Small intestine (tissue), 7 donors: Measurements from ENCODE around the gene BDP1. TPM values are rescaled to one million over a fixed set of nuclear protein-coding genes. Genes with fewer than 3 reads are reported as not detected.
"Not testable (repeated sequence)": the region's sequence is repeated elsewhere in the genome, so short reads cannot be mapped to it uniquely, and the experiment has no call there.

Source experiments
- DNase-seq, 2 donors: peaks; one replicate each; pipeline versions ENCODE4 v3.0.0 to v3.0.0-alpha.2; 2013
- FAIRE-seq: peaks from 2 replicates; lab custom pipeline; 2012; peaks lifted over from hg19 to GRCh38; lab: Jason Lieb, UNC
- H3K27ac ChIP-seq, 3 donors: one replicate each; pipeline ENCODE4 v1.5.1; 2013; ENCODE audit warnings: low read length in 2 of 3, mild to moderate bottlenecking in 2 of 3, control low read depth in 1 of 3, inconsistent platforms in 1 of 3, low read depth in 1 of 3, moderate library complexity in 1 of 3
- H3K27me3 ChIP-seq, 3 donors: one replicate each; pipeline ENCODE4 v1.6.1; 2013; ENCODE audit warnings: low read length in 3 of 3, inconsistent platforms in 1 of 3; ENCODE audit not compliant: control insufficient read depth in 3 of 3, insufficient read depth in 3 of 3
- H3K36me3 ChIP-seq, 3 donors: one replicate each; pipeline ENCODE4 v1.6.1; 2013; ENCODE audit warnings: low read length in 3 of 3, inconsistent platforms in 1 of 3, low read depth in 1 of 3, mild to moderate bottlenecking in 1 of 3, moderate library complexity in 1 of 3; ENCODE audit not compliant: control insufficient read depth in 3 of 3, insufficient read depth in 2 of 3
- H3K4me1 ChIP-seq, 3 donors: one replicate each; pipeline ENCODE4 v1.6.1; 2013; ENCODE audit warnings: low read length in 2 of 3, inconsistent platforms in 1 of 3, low read depth in 1 of 3, mild to moderate bottlenecking in 1 of 3, moderate library complexity in 1 of 3; ENCODE audit not compliant: control insufficient read depth in 3 of 3, insufficient read depth in 2 of 3
- H3K4me3 ChIP-seq, 3 donors: one replicate each; pipeline ENCODE4 v1.5.1; 2013; ENCODE audit warnings: low read length in 3 of 3, control low read depth in 1 of 3, inconsistent platforms in 1 of 3, low read depth in 1 of 3, mild to moderate bottlenecking in 1 of 3, moderate library complexity in 1 of 3
- H3K9me3 ChIP-seq, 2 donors: one replicate each; pipeline ENCODE4 v1.6.1; 2013; ENCODE audit warnings: low read depth in 1 of 2, low read length in 1 of 2; ENCODE audit not compliant: control insufficient read depth in 2 of 2, insufficient read depth in 1 of 2
- WGBS, 3 donors: extraction: QIAGEN DNeasy Blood & Tissue Kit; methylation state at CpG; one replicate each; pipeline ENCODE4 v1.1.7; 2013; 5-methylcytosine and 5-hydroxymethylcytosine counted together
- polyA plus RNA-seq, 4 donors: library from polyadenylated mRNA; stranded (reverse) in 3 of 4; unstranded in 1 of 4; fragments of 200-250 nt in 3 of 4; fragments of 120-200 nt in 1 of 4; gene quantifications; one replicate each; pipeline versions ENCODE4 v1.2.1 to v1.2.3, GENCODE V29; 2013
- donor health status: healthy with polysubstance abuse.
- donor health status: control.
- donor health status: control.
- donor health status: Bipolar disorder and iron deficiency.
- donor health status: healthy.

The BDP1 gene
- polyA plus RNA-seq, 4 donors: 5.7 to 22.8 (median 8.2) TPM

- no peak overlapping the region for H3K27ac ChIP-seq
- WGBS, 3 donors: 85 to 88% (median 87%) methylated on average over 1 of the region's 1 CpG
- H3K9me3 ChIP-seq: no peaks in the 10 kb centered on the region
- H3K4me3 ChIP-seq: no peak overlapping the region
- DNase-seq (no peak), FAIRE-seq (no peak)
- no peaks in the 10 kb centered on the region for H3K27me3 ChIP-seq
- no peaks in the 10 kb centered on the region for H3K4me1 ChIP-seq
- H3K36me3 ChIP-seq: peaks cover 12 to 38% (median 13%) of the 10 kb centered on the region in 3 donors
Observed at GRCh38 chr5:71522151-71522550, 66.7 kb downstream of the BDP1 start.

GRCh38 chr5:71525611-71526010 is 70.2 kb downstream of the BDP1 start:
- not testable (repeated sequence) for FAIRE-seq, H3K4me3 ChIP-seq, DNase-seq, H3K9me3 ChIP-seq, H3K27ac ChIP-seq, H3K27me3 ChIP-seq, H3K4me1 ChIP-seq
- 92 to 98% (median 98%) methylated on average over 11 to 26 of the region's 26 CpGs for WGBS, 3 donors
- peaks cover 2 to 37% (median 9%) of the 10 kb centered on the region in 3 donors for H3K36me3 ChIP-seq

GRCh38 chr5:71528206-71528605 is 72.8 kb downstream of the BDP1 start:
- H3K9me3 ChIP-seq: no peaks in the 10 kb centered on the region
- peaks cover 0 to 29% (median 4%) of the 10 kb centered on the region in 3 donors for H3K36me3 ChIP-seq
- DNase-seq: no peak
- 84 to 91% (median 85%) methylated on average over 3 of the region's 3 CpGs for WGBS, 3 donors
- H3K4me1 ChIP-seq: no peaks in the 10 kb centered on the region
- no peak for FAIRE-seq
- H3K27me3 ChIP-seq: no peaks in the 10 kb centered on the region
- no peak overlapping the region for H3K4me3 ChIP-seq
- H3K27ac ChIP-seq: no peak overlapping the region

GRCh38 chr5:71529682-71530081 is 74.2 kb downstream of the BDP1 start:
- DNase-seq (no peak), FAIRE-seq (no peak)
- Histone ChIP-seq H3K27me3 (no peaks in the 10 kb centered on the region), H3K36me3 (peaks cover 0 to 31% (median 0%) of the 10 kb centered on the region in 3 donors), H3K27ac (no peak overlapping the region), H3K4me1 (no peaks in the 10 kb centered on the region), H3K9me3 (no peaks in the 10 kb centered on the region), H3K4me3 (no peak overlapping the region)
- 94 to 97% (median 94%) methylated on average over 1 of the region's 1 CpG for WGBS, 3 donors

- no peak for FAIRE-seq
Observed at GRCh38 chr5:71533142-71533541, 77.7 kb downstream of the BDP1 start.

GRCh38 chr5:71533615-71534014 is 78.2 kb downstream of the BDP1 start:
- H3K36me3 ChIP-seq: peaks cover 0 to 34% (median 8%) of the 10 kb centered on the region in 3 donors
- H3K27me3 ChIP-seq: no peaks in the 10 kb centered on the region
- no peaks in the 10 kb centered on the region for H3K9me3 ChIP-seq
- WGBS, 3 donors: 93 to 100% (median 100%) methylated on average over 1 of the region's 1 CpG
- no peak overlapping the region for H3K27ac ChIP-seq
- DNase-seq (peak; percentile 6 to 15), FAIRE-seq (no peak)
- H3K4me3 ChIP-seq: no peak overlapping the region
- H3K4me1 ChIP-seq: no peaks in the 10 kb centered on the region

More at GRCh38 chr5:71533142-71533541, 77.7 kb downstream of the BDP1 start:
- no peak overlapping the region for H3K4me3 ChIP-seq
- DNase-seq: no peak
- no peaks in the 10 kb centered on the region for H3K4me1 ChIP-seq
- H3K9me3 ChIP-seq: no peaks in the 10 kb centered on the region
- no peaks in the 10 kb centered on the region for H3K27me3 ChIP-seq
- H3K36me3 ChIP-seq: peaks cover 0 to 34% (median 4%) of the 10 kb centered on the region in 3 donors
- 88 to 95% (median 93%) methylated on average over 3 of the region's 3 CpGs for WGBS, 3 donors
- H3K27ac ChIP-seq: no peak overlapping the region

- Histone ChIP-seq H3K36me3 (peaks cover 2 to 31% (median 10%) of the 10 kb centered on the region in 3 donors), H3K27me3 (no peaks in the 10 kb centered on the region), H3K27ac (no peak overlapping the region), H3K4me3 (no peak overlapping the region), H3K4me1 (no peaks in the 10 kb centered on the region), H3K9me3 (no peaks in the 10 kb centered on the region)
- no peak for FAIRE-seq
- 81 to 92% (median 84%) methylated on average over 3 of the region's 3 CpGs for WGBS, 3 donors
- no peak for DNase-seq
Observed at GRCh38 chr5:71537687-71538086, 82.2 kb downstream of the BDP1 start.

- FAIRE-seq, H3K4me1 ChIP-seq, H3K4me3 ChIP-seq, H3K9me3 ChIP-seq, H3K27me3 ChIP-seq, DNase-seq, H3K27ac ChIP-seq: not testable (repeated sequence)
- 98 to 99% (median 98%) methylated on average over 7 of the region's 7 CpGs for WGBS, 3 donors
- H3K36me3 ChIP-seq: peaks cover 0 to 34% (median 5%) of the 10 kb centered on the region in 3 donors
Observed at GRCh38 chr5:71550885-71551284, 95.4 kb downstream of the BDP1 start.

- FAIRE-seq, H3K27ac ChIP-seq, H3K4me1 ChIP-seq, H3K4me3 ChIP-seq, H3K9me3 ChIP-seq, DNase-seq, H3K27me3 ChIP-seq: not testable (repeated sequence)
- peaks cover 0 to 34% (median 5%) of the 10 kb centered on the region in 3 donors for H3K36me3 ChIP-seq
- WGBS, 3 donors: 94 to 96% (median 95%) methylated on average over 14 to 25 of the region's 27 CpGs
Observed at GRCh38 chr5:71551582-71551981, 96.1 kb downstream of the BDP1 start.
